HG02798 (cell line): ENCODE data around the gene CES2.

Experiments used
- ATAC-seq: cut with Tn5 transposase; IDR thresholded peaks from one replicate; pipeline ENCODE4 v1.9.1; 2021; ENCODE audit warnings: mild to moderate bottlenecking; ENCODE audit not compliant: unreplicated experiment, poor library complexity

CES2 gene

GRCh38 chr16:66902648-66903543 lies 32.4 kb upstream of the CES2 start:
- ATAC-seq: no peak

GRCh38 chr16:66903544-66904427 lies 31.5 kb upstream of the CES2 start:
- ATAC-seq: no peak

GRCh38 chr16:66904428-66904845 lies 30.9 kb upstream of the CES2 start:
- no peak for ATAC-seq

GRCh38 chr16:66904846-66905632 lies 30.3 kb upstream of the CES2 start:
- no peak for ATAC-seq

GRCh38 chr16:66905633-66906539 lies 29.4 kb upstream of the CES2 start:
- no peak for ATAC-seq

- ATAC-seq: no peak
Observed at GRCh38 chr16:66906916-66907836, 28.1 kb upstream of the CES2 start.

GRCh38 chr16:66908116-66908515 lies 27.2 kb upstream of the CES2 start:
- no peak for ATAC-seq

GRCh38 chr16:66908762-66909559 lies 26.4 kb upstream of the CES2 start:
- no peak for ATAC-seq

GRCh38 chr16:66910175-66910940 lies 25.0 kb upstream of the CES2 start:
- ATAC-seq: no peak

- ATAC-seq: no peak
Observed at GRCh38 chr16:66911112-66911511, 24.2 kb upstream of the CES2 start.

GRCh38 chr16:66911801-66912200 lies 23.5 kb upstream of the CES2 start:
- ATAC-seq: no peak

GRCh38 chr16:66913081-66913480 lies 22.2 kb upstream of the CES2 start:
- ATAC-seq: no peak

- no peak for ATAC-seq
Observed at GRCh38 chr16:66913711-66914110, 21.6 kb upstream of the CES2 start.

GRCh38 chr16:66914541-66914940 lies 20.8 kb upstream of the CES2 start:
- ATAC-seq: no peak

GRCh38 chr16:66915041-66915440 lies 20.3 kb upstream of the CES2 start:
- no peak for ATAC-seq

- no peak for ATAC-seq
Observed at GRCh38 chr16:66916518-66916917, 18.8 kb upstream of the CES2 start.

- no peak for ATAC-seq
Observed at GRCh38 chr16:66917741-66918140, 17.6 kb upstream of the CES2 start.
